ES-I3 (cell line): ENCODE results near the gene GPR78.

Experiments used
- H3K36me3 ChIP-seq: 2 replicates; pipeline ENCODE4 v1.6.1; 2013; ENCODE audit warnings: mild to moderate bottlenecking, low read length, control low read depth, moderate library complexity; ENCODE audit not compliant: insufficient read depth
- H3K4me1 ChIP-seq: 2 replicates; pipeline ENCODE4 v1.6.1; 2013; ENCODE audit warnings: mild to moderate bottlenecking, control low read depth, low read length; ENCODE audit not compliant: insufficient read depth
- H3K9ac ChIP-seq: 2 replicates; pipeline ENCODE4 v1.6.1; 2013; ENCODE audit warnings: low read depth, mild to moderate bottlenecking, low read length, moderate library complexity
- H3K9me3 ChIP-seq: 2 replicates; pipeline ENCODE4 v1.6.1; 2013; ENCODE audit warnings: mild to moderate bottlenecking, low read length, moderate library complexity; ENCODE audit not compliant: control insufficient read depth, insufficient read depth

The GPR78 gene

DNA sequence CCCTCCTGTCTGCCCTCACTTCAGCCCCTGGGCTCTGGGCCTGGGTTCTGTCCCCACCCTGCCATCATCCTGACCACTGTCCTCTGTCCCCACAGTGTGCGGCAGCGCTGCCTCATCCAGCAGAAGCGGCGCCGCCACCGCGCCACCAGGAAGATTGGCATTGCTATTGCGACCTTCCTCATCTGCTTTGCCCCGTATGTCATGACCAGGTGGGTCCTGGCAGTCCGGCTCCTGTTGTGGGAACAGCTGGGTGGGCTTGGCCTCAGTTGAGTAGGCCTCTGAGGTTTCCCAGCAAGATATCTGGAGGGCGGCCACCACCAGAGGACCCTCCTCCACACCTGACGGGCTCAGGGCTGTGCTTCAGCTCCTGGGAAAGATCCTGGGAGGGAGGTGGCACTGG, 2.2 kb downstream of the GPR78 start:
- Histone ChIP-seq H3K9ac (no peak overlapping the region), H3K9me3 (no peaks in the 10 kb centered on the region)

DNA sequence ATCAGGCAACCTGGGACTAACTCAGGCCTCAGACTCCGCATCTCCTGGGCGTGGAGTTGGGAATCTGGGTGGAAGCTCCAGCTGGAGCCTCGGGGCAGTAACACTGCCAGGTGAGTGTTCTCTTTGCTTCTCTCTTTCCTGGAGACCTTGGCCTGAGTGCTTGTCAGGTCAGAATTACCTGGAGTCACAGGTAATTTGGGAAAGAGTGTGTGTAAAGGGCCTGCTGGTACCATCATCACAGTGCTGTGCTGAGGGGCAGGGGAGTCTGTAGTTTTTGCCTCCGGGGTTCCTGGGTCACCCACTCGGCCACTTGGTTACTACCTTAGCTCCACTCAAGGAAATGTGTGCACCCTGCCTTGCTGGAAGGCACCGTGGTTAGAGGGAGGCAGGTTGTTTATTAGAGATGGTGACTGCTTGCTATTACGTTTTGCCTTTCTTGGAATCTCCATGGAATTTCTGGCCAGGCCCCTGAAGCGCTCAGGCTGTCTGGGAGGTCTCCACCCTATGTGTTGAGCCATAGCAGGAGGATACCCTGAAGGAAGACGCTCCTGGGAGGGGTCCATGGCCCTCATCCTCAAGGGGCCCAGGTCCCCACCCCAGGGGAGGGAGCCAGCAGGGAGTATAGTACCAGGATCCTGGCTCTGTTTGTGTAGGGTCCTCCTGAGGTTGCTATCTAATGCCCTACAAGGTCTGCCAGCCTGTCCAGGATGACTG, 2.9 kb downstream of the GPR78 start:
- H3K4me1 ChIP-seq = peaks cover 7% of the 10 kb centered on the region
- no peak overlapping the region for H3K9ac ChIP-seq
- no peaks in the 10 kb centered on the region for H3K9me3 ChIP-seq
- no peaks in the 10 kb centered on the region for H3K36me3 ChIP-seq

More for the DNA sequence above, 2.2 kb downstream of the GPR78 start:
- Histone ChIP-seq H3K4me1 (peaks cover 7% of the 10 kb centered on the region), H3K36me3 (no peaks in the 10 kb centered on the region)

DNA sequence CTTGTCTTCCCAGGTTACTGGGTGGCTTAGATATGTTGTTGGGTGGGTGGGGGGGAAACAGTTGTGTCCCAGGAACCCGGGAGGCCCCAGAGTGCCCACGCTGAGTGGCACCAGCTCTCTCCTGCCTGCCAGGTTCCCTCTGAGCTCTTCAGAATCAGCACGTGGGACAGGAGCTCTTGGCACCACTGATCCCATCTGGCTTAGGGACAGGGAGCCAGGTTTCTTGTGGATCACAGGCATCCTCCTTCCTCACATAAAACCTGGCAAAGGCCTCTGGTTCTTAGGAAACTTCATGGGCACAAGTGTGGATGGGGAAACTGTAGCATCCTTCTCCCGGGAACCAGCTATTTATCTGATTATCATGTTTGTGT, 3.4 kb downstream of the GPR78 start:
- Histone ChIP-seq H3K36me3 (no peaks in the 10 kb centered on the region), H3K9me3 (no peaks in the 10 kb centered on the region), H3K4me1 (peaks cover 7% of the 10 kb centered on the region), H3K9ac (no peak overlapping the region)

DNA sequence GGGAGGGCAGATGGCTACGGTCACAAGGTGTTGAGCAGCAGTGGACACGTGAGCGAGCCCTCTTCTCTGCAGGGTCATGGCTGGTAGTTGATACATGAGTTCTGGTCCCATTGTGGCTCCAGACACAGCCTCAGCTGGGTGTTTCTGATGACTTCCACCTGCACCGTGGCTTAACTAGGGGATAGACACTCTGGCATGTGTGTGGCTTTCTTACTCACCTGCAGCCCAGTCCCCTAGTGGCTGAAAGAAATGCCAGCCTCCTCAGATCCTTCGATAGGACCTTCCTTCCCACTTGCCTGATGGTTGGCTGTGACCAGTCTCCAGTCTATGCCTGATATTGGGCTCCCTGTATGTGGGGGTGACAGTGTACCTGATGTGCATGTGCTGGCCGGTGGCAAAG, 5.0 kb downstream of the GPR78 start:
- no peaks in the 10 kb centered on the region for H3K9me3 ChIP-seq
- no peaks in the 10 kb centered on the region for H3K36me3 ChIP-seq
- no peak overlapping the region for H3K9ac ChIP-seq
- H3K4me1 ChIP-seq = peaks cover under 1% of the 10 kb centered on the region; the same call in 1 of the 2 replicates

DNA sequence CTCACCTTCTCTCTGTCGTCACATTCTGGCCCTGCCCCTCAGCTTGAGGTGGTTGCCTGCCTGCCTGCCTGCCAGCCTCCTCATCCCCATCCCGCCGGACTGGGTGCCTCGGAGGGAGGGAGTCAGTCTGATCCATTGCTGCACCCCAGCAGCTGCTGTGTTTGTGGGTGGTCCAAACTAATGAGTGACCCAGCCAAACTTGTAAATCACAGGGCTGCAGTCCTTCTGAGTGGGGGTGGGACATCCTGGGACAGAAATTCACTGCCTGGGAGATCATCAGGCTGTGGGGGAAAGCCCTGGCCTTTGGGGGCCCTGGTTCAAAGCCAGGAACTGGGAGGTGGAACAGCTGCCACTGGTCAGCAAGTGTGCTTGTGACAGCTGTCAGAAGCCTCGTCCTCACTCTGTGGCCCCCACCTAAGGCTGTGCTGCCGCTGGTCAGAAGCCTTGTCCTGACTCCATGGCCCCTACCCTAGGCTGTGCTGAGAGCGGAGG, 5.6 kb downstream of the GPR78 start:
- Histone ChIP-seq H3K9ac (no peak overlapping the region), H3K9me3 (no peaks in the 10 kb centered on the region), H3K4me1 (peaks cover 6% of the 10 kb centered on the region; the same call in 1 of the 2 replicates), H3K36me3 (no peaks in the 10 kb centered on the region)

DNA sequence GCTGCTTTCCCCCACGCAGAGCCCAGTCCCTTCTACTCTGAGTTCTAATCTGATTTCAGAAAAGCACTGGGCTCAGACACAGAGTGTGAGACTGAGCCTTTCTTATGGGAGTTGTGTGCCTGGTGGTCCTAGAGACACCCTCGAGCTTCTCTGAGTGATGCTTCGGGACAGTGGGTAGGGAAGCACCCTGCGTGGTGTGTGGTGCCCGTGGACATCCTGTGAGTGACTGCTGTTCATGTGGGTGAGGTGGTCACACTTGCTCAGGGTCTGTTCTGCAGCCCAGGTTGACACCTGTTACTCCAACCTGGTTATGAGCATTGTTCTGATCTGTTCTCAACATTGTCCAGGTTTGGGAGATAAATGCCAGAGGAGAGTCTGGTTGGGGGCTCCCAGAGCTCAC, 6.1 kb downstream of the GPR78 start:
- Histone ChIP-seq H3K36me3 (no peaks in the 10 kb centered on the region), H3K9me3 (no peaks in the 10 kb centered on the region), H3K9ac (no peak overlapping the region), H3K4me1 (peaks cover 6% of the 10 kb centered on the region; the same call in 1 of the 2 replicates)

DNA sequence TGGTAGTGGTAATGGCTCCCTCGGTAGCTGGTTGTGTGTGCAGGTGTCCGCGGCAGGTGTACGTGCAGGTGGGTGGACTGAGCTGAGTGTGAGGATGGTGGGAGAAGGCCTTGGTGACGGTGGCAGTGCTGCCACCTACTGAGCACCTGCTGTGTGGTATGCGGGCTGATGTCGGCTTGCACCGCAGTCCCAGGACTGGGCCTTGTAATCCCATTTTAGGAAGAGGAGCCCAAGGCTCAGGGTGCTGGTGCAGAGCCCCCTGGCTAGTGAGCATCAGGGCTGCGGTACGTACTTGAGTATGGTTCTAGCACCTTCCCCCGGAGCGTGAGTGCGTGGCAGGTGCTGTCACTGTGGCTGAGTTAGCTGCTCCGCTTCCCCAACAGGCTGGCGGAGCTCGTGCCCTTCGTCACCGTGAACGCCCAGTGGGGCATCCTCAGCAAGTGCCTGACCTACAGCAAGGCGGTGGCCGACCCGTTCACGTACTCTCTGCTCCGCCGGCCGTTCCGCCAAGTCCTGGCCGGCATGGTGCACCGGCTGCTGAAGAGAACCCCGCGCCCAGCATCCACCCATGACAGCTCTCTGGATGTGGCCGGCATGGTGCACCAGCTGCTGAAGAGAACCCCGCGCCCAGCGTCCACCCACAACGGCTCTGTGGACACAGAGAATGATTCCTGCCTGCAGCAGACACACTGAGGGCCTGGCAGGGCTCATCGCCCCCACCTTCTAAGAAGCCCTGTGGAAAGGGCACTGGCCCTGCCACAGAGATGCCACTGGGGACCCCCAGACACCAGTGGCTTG, 6.7 kb downstream of the GPR78 start:
- Histone ChIP-seq H3K4me1 (peaks cover 7% of the 10 kb centered on the region; the same call in 1 of the 2 replicates), H3K36me3 (no peaks in the 10 kb centered on the region), H3K9me3 (no peaks in the 10 kb centered on the region), H3K9ac (no peak overlapping the region)

DNA sequence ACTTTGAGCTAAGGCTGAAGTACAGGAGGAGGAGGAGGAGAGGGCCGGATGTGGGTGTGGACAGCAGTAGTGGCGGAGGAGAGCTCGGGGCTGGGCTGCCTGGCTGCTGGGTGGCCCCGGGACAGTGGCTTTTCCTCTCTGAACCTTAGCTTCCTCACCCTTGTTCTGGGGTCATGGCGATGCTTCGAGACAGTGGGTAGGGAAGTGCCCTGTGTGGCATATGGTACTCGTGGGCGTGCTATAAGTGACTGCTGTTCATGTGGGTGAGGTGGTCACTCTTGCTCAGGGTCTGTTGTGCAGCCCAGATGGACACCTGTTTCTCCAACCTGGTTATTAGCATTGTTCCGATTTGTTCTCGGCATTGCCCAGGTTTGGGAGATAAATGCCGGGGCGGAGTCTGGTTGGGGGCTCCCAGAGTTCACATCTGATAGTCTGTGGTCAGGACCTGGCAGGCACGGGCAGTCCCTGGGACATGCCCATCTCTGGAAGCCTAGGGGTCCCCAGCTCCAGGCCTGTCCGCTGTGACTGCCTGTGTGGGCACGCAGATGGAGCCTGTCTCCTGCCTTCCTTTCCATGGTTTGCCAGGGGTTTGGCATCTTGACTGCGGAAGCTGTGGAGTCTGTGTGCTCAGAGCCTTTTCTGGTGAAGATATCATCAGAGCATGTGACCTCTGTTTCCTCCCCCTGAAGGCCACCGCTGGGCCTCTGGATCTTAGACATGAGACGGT, 7.4 kb downstream of the GPR78 start:
- Histone ChIP-seq H3K9ac (no peak overlapping the region), H3K9me3 (no peaks in the 10 kb centered on the region), H3K36me3 (no peaks in the 10 kb centered on the region), H3K4me1 (peaks cover 12% of the 10 kb centered on the region; the same call in 1 of the 2 replicates)

DNA sequence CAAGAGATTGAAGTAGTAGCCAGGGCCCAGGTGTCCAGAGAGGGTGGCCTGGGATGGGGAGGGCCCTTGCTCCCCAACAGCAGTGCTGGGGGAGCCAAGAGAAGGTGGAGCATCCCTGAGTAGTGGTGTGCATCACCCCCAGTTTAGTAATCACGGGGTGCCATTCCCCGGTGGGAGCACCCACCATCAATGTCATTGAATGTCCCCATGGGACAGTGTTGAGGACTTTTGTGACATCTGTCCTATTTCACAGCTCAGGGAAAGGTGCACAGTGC, 7.9 kb downstream of the GPR78 start:
- Histone ChIP-seq H3K9ac (no peak overlapping the region), H3K9me3 (no peaks in the 10 kb centered on the region), H3K36me3 (no peaks in the 10 kb centered on the region), H3K4me1 (peaks cover 12% of the 10 kb centered on the region; the same call in 1 of the 2 replicates)

DNA sequence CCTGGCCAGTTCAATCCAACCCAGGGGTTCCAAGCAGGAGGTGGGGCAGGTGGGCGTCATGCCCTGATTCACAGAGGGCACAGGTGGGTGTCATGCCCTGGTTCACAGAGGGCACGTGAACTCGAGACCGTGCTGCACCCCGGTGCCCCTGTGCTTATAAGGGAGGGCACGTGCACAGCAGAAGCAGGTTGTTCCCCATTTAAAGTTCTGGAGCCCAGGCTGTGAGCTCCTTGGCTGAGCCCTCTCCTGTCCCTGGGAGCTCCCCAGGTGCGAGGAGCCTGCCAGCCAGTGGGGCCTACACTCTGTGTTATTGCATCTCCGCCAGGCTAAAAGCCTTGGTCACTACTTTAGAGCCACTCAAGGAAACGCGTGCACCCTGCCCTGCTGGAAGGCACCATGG, 9.1 kb downstream of the GPR78 start:
- no peak overlapping the region for H3K9ac ChIP-seq
- peaks cover 21% of the 10 kb centered on the region; the same call in 1 of the 2 replicates for H3K4me1 ChIP-seq

DNA sequence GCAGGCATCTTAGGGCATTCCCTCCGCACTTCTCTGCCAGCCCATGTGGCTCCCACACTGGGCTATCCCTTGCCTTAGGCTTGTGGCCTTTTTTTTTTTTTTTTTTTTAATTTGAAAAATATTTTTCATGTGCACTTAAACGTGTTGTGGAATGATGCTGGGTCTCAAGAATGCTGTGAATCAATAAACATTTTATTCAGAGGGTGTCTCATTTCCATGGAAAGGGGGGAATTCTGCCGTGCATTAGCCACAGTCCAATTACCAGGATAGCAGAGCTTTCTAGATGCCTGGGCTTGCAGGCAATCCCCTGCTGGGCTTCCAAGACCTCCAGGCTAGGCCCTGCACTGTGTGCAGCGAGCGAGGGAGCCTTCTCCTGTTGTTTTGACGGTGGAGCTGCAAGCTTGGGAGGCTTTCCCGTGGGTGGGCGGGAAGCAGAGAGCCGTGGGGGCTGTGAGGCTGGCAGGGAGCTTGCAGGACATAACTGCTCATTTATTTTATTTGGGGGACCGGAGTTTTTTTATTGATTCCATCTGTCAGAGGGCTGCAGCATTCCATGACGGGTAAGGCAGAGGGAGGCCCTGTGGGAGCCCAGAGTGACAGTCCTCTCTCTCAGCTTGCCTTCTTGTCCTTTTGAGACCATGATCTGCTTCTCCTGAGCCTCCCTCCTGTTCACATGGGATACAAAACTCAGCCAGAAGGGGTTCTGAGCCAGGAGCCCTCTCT, 9.8 kb downstream of the GPR78 start:
- Histone ChIP-seq H3K9ac (no peak overlapping the region), H3K4me1 (peaks cover 21% of the 10 kb centered on the region; the same call in 1 of the 2 replicates), H3K9me3 (no peaks in the 10 kb centered on the region), H3K36me3 (no peaks in the 10 kb centered on the region)

More for the DNA sequence above, 9.1 kb downstream of the GPR78 start:
- no peaks in the 10 kb centered on the region for H3K36me3 ChIP-seq
- no peaks in the 10 kb centered on the region for H3K9me3 ChIP-seq

DNA sequence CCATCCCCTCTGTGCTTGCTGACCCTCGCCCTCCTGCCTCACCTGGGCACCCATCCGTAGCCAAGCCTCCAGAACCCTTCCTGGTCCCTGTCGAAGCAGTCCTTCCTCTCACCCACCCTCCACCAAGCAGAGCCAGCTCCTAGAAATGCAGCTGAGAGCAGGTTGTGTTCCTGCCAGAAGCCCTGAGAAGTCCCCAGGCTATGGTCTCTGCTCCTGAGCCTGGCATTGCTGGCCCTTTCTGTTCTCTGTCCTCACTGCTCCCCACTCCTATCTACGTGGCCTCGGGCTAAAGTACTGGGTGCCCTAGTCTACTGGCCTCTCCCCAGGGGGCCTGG, 10.3 kb downstream of the GPR78 start:
- Histone ChIP-seq H3K9ac (no peak overlapping the region), H3K9me3 (no peaks in the 10 kb centered on the region), H3K4me1 (peaks cover 21% of the 10 kb centered on the region; the same call in 1 of the 2 replicates), H3K36me3 (no peaks in the 10 kb centered on the region)

DNA sequence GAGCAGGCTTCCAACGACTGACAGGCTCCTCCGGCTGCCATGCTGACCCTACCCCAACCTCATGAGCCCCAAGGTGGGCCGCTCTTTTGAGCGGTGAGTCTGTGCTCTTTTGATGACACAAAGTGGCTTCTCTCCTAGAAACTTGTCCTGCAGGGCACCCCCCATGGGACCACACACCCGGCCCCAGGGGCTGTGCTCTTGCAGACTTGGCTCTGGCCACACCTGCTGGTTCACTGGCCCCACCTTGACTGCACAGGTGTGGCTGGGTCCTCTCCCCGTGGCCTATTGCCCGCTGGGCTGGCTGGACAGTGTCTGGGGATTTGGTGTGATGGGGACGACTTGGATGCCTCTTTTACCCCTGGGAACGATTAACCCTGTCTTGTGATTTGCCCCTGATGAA, 10.9 kb downstream of the GPR78 start:
- Histone ChIP-seq H3K36me3 (no peaks in the 10 kb centered on the region), H3K9ac (no peak overlapping the region), H3K4me1 (peaks cover 21% of the 10 kb centered on the region; the same call in 1 of the 2 replicates), H3K9me3 (no peaks in the 10 kb centered on the region)
